ENCODE data around the gene PRDX5.

GRCh38 chr11:64292460-64293254 lies 25.3 kb upstream of the PRDX5 start:
- TF ChIP-seq LCOR (CRISPR knock-in tag; IDR thresholded peaks at IDR 0.05) = no peak
- no peak for TF ChIP-seq EZH2 (IDR thresholded peaks at IDR 0.05; ENCODE audit: borderline replicate concordance, low read depth, low read length)
- no peak for TF ChIP-seq RBM39 (optimal IDR thresholded peaks at IDR 0.05; ENCODE audit: low read depth, low read length)
- TF ChIP-seq ELK1 (CRISPR knock-in tag; IDR thresholded peaks at IDR 0.05) = no peak
